ENCODE measurements around the gene LRP2.

Gene LRP2

DNA sequence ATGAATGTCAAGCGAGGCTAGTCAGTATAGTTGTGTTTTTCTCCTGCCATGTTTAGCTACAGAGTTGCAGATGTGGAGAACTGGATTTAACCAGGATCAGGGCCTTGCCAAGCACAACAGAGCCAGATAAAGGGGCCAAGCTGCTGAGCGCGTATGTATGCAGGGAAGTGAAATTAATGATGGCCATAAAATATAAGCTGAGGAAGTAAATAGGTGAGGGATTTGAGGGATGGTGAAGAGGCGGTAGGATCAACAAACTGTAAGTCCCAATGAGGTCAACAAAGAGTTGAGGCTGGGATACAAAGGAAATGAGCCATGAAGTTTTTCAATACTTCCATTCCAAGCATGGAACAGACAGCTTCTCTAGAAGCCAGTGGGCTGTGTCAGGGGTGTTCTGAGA is 10.6 kb downstream of the LRP2 start:
- H3K36me3 ChIP-seq (ENCODE audit: control insufficient read depth in 2 of 2, insufficient read depth in 1 of 2, low read length in 2 of 2) = no peaks in the 10 kb centered on the region
- H3K9me3 ChIP-seq (ENCODE audit: control insufficient read depth, insufficient read depth, low read depth, low read length) = no peaks in the 10 kb centered on the region
- ChIA-PET CTCF (no interaction called here), POLR2A (no interaction called here)
- H3K4me3 ChIP-seq (ENCODE audit: low read depth, low read length) = no peak overlapping the region
- peaks cover 9% of the 10 kb centered on the region; the same call in 1 of the 2 replicates for H3K4me1 ChIP-seq (ENCODE audit: control insufficient read depth, insufficient read depth, low read length)
- H3K27ac ChIP-seq (ENCODE audit: extremely low read depth, low read depth, low read length) = no peak overlapping the region
- no peak for TF ChIP-seq MEIS1 (CRISPR knock-in tag; IDR thresholded peaks at IDR 0.05; ENCODE audit: borderline replicate concordance)
- no peak for TF ChIP-seq ZNF169 (tag by site-specific recombination; IDR thresholded peaks at IDR 0.05)
- no peak for TF ChIP-seq ZNF175 (tag by site-specific recombination; IDR thresholded peaks at IDR 0.05)
- no peak for TF ChIP-seq KLF9 (tag by site-specific recombination; IDR thresholded peaks at IDR 0.05; ENCODE audit: low read depth)
- peak; percentile 73 for TF ChIP-seq ZBTB17 (tag by site-specific recombination; IDR thresholded peaks at IDR 0.05)
- no peak for TF ChIP-seq ZNF148 (tag by site-specific recombination; IDR thresholded peaks at IDR 0.05; ENCODE audit: borderline replicate concordance)
- no peak for TF ChIP-seq ZNF324 (tag by site-specific recombination; IDR thresholded peaks at IDR 0.05)
- no peak for TF ChIP-seq AEBP2 (tag by site-specific recombination; IDR thresholded peaks at IDR 0.05; ENCODE audit: borderline replicate concordance)
- no peak for TF ChIP-seq ZNF560 (tag by site-specific recombination; IDR thresholded peaks at IDR 0.05; ENCODE audit: borderline replicate concordance)
- no peak for TF ChIP-seq ZNF654 (tag by site-specific recombination; IDR thresholded peaks at IDR 0.05; ENCODE audit: low read depth)
- TF ChIP-seq ZSCAN30 (tag by site-specific recombination; IDR thresholded peaks at IDR 0.05) = no peak
- TF ChIP-seq WT1 (tag by site-specific recombination; IDR thresholded peaks at IDR 0.05) = no peak; the same call in 1 of the 2 replicates
- TF ChIP-seq ZNF529 (tag by site-specific recombination; IDR thresholded peaks at IDR 0.05; ENCODE audit: insufficient replicate concordance) = no peak
- TF ChIP-seq, protein P1, sequence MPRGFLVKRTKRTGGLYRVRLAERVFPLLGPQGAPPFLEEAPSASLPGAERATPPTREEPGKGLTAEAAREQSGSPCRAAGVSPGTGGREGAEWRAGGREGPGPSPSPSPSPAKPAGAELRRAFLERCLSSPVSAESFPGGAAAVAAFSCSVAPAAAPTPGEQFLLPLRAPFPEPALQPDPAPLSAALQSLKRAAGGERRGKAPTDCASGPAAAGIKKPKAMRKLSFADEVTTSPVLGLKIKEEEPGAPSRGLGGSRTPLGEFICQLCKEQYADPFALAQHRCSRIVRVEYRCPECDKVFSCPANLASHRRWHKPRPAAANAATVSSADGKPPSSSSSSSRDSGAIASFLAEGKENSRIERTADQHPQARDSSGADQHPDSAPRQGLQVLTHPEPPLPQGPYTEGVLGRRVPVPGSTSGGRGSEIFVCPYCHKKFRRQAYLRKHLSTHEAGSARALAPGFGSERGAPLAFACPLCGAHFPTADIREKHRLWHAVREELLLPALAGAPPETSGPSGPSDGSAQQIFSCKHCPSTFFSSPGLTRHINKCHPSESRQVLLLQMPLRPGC (tag by site-specific recombination; IDR thresholded peaks at IDR 0.05) = 0 out of 2 replicates have a peak, but pooled peaks have one; percentile 24
- no peak for TF ChIP-seq REPIN1 (tag by site-specific recombination; IDR thresholded peaks at IDR 0.05; ENCODE audit: low read depth)
- peak; percentile 84 for TF ChIP-seq ZNF10 (tag by site-specific recombination; IDR thresholded peaks at IDR 0.05)
- TF ChIP-seq OSR2 (tag by site-specific recombination; IDR thresholded peaks at IDR 0.05) = peak; percentile 95
- TF ChIP-seq, protein P2, sequence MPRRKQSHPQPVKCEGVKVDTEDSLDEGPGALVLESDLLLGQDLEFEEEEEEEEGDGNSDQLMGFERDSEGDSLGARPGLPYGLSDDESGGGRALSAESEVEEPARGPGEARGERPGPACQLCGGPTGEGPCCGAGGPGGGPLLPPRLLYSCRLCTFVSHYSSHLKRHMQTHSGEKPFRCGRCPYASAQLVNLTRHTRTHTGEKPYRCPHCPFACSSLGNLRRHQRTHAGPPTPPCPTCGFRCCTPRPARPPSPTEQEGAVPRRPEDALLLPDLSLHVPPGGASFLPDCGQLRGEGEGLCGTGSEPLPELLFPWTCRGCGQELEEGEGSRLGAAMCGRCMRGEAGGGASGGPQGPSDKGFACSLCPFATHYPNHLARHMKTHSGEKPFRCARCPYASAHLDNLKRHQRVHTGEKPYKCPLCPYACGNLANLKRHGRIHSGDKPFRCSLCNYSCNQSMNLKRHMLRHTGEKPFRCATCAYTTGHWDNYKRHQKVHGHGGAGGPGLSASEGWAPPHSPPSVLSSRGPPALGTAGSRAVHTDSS (tag by site-specific recombination; IDR thresholded peaks at IDR 0.05) = peak; percentile 69
- TF ChIP-seq ZNF138 (tag by site-specific recombination; IDR thresholded peaks at IDR 0.05; ENCODE audit: borderline replicate concordance) = no peak
- no peak for TF ChIP-seq ZNF214 (tag by site-specific recombination; IDR thresholded peaks at IDR 0.05; ENCODE audit: borderline replicate concordance)
- TF ChIP-seq ZNF623 (tag by site-specific recombination; IDR thresholded peaks at IDR 0.05) = no peak
- TF ChIP-seq ZNF19 (tag by site-specific recombination; IDR thresholded peaks at IDR 0.05; ENCODE audit: low read depth) = no peak
- no peak for TF ChIP-seq ZNF354C (tag by site-specific recombination; IDR thresholded peaks at IDR 0.05; ENCODE audit: borderline replicate concordance, low read depth)
- TF ChIP-seq ZNF416 (tag by site-specific recombination; IDR thresholded peaks at IDR 0.05) = no peak
- 0 out of 2 replicates have a peak, but pooled peaks have one; percentile 36 for TF ChIP-seq ZNF610 (tag by site-specific recombination; IDR thresholded peaks at IDR 0.05; ENCODE audit: borderline replicate concordance)
- peak; percentile 26; the same call in 1 of the 2 replicates for TF ChIP-seq ZNF18 (tag by site-specific recombination; IDR thresholded peaks at IDR 0.05)
- TF ChIP-seq GLI2 (tag by site-specific recombination; IDR thresholded peaks at IDR 0.05; ENCODE audit: borderline replicate concordance, low read depth) = no peak
- no peak for TF ChIP-seq ZNF549 (tag by site-specific recombination; IDR thresholded peaks at IDR 0.05)
- no peak for TF ChIP-seq ZNF449 (tag by site-specific recombination; IDR thresholded peaks at IDR 0.05)

All from HEK293 (cell line).